IPS DF 4.7 (cell line): ENCODE results near the gene KRT36.

ENCODE experiments used
- DNase-seq: peaks from one replicate; pipeline ENCODE4 v3.0.0-alpha.2; 2013; ENCODE audit warnings: low spot score; ENCODE audit errors: extremely low read depth

Gene KRT36

DNA sequence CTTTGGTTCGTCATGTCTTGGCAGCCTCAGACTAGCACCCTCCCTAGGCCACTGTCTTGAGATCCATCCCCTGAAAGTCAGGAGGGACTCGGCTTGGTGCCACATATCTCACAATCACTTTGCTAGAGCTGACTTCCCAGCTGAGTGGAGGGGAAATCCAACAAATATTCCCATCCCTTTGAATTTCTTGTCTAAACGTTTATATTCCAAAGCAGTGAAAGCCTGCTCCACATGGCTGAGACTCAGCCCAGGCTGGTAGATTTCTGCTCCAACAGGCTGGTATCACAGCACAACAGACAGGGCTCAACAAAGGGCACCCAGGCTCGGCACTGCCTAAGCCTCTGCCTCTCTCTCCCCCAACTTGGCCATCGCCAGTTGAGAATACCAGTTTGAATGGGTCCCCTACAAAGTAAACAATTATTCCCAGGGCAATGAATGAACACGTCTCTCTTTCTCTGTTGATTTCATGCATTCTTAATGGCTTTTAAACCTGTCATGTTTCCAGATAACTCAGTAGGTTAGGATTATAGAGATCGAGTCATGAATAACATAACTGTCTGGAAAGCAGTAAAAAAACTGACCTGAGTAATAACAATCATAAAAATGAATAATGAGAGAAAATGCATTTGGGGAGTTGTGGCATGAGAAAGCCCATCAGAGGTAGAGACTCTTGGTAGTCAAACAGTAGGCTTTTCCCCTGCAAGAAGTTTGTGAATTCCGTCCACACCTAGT, 14.7 kb upstream of the KRT36 start:
- DNase-seq, result no peak

DNA sequence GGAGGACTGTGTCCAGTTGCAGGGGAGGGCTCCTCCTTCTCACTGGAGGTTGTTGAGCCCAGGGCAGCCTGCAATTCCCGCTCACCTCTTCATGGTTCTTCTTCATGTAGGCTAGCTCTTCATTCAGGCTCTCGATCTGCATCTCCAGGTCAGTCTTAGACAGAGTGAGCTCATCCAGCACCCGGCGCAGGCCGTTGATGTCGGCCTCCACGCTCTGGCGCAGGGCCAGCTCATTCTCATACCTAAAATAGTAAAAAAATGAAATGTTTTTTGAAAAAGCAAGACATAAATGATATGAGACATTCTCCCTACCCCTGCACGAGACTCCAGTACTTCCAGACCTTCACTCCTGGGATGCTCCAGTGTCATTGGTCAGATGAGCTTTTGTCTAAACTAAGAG, 13.5 kb upstream of the KRT36 start:
- no peak for DNase-seq

DNA sequence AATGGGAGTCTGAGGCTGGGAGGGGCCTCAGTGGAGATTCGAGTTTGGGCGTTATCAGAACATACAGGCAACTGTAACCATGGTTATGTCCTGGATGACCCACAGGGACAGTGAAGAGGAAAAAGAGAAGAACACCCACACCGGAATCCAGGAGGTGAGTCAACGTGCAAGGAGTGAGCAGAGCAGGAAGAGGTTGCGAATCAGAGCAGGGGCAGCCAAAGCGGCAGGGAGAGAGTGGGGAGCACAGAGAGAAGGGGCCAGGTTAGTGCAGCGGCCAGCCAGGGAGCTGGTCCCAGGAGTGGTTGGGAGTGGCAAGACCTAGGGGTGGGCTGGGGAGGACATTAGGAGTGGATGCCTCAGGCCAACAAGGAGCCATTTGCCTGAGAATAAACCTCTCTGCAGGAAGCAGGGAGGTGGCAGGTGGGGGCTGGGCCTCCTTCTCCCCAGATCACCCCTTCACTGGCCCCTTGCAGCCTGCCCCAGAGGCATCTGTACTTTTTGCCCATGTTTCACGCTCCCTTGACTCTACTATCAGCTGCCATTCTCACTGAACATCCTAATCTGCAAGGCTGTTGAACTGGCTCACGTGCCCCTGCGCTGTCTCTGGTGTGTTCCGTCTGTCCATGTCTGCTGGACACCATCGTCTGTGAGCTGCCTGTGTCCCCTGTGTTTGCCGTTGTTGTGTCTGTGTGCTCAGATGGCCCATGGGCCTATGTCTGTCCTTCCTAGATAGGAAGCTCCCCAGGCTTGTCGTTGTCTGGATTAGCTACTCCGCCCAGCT, 10.6 kb upstream of the KRT36 start:
- no peak for DNase-seq

DNA sequence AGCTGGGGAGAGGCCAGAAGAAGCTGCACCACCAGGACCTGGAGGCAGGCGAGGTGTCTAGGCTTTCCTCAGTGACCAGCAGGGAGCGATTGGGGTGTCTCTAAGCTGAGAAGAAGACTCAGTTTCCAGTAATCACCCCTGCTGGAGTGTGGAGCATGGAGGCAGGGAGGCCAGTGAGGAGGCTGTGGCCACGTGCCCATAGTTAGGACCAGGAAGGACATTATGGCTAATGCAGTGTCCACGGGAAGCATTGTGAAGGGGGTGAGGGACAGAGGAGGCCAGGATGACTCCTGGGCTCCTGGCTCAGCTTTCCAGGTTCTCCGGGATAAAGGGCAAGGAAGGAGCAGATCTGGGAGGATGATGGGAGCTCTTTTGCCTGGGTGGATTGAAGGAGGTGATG, 10.0 kb upstream of the KRT36 start:
- DNase-seq, result no peak

DNA sequence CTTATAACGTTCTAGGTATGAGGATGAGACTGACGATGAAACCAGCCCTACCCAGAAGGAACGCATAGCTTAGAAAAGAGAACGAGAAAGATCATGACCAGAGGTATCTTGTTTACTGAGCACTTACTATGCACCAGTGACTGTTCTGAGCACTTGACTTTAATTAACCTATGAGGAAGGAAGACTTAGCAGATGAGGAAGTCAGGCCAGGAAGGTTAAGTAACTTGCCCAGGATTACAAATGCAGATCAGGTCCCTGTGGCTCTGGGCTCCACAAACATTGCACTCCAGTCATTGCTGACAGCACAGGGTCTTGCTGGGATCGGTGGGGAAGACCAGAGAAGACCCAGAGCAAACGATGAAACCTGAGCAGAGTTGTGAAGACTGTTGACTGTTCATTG, 8.6 kb upstream of the KRT36 start:
- no peak for DNase-seq

- DNase-seq, result no peak
These were observed 7.2 kb upstream of the KRT36 start for GRCh38 chr17:41496803-41497484.

- DNase-seq, result no peak
These were observed 4.8 kb upstream of the KRT36 start for GRCh38 chr17:41494524-41494923.

DNA sequence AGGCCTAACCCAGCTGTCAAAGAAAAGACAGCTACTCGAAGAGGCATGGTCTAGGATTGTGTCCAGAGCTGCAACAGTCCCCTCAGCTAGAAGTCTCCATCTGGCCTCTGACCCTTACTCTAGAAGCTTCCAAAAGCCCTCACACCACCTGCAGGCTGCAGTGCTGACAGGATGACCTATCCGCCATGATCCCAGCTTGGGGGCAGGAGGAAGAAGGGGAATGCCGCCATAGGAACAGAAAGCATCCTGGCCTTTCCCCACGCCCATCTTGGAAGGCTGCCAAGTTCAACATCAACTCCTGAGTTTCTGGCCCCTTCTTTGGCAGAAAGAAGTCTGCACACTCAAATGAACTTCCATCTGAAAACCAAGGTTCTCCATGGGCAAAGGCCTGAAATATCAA, 3.1 kb upstream of the KRT36 start:
- DNase-seq, result no peak

- DNase-seq, result no peak
These were observed 2.6 kb upstream of the KRT36 start for GRCh38 chr17:41492351-41492750.

GRCh38 chr17:41491476-41491875, 1.8 kb upstream of the KRT36 start:
- DNase-seq, result no peak

DNA sequence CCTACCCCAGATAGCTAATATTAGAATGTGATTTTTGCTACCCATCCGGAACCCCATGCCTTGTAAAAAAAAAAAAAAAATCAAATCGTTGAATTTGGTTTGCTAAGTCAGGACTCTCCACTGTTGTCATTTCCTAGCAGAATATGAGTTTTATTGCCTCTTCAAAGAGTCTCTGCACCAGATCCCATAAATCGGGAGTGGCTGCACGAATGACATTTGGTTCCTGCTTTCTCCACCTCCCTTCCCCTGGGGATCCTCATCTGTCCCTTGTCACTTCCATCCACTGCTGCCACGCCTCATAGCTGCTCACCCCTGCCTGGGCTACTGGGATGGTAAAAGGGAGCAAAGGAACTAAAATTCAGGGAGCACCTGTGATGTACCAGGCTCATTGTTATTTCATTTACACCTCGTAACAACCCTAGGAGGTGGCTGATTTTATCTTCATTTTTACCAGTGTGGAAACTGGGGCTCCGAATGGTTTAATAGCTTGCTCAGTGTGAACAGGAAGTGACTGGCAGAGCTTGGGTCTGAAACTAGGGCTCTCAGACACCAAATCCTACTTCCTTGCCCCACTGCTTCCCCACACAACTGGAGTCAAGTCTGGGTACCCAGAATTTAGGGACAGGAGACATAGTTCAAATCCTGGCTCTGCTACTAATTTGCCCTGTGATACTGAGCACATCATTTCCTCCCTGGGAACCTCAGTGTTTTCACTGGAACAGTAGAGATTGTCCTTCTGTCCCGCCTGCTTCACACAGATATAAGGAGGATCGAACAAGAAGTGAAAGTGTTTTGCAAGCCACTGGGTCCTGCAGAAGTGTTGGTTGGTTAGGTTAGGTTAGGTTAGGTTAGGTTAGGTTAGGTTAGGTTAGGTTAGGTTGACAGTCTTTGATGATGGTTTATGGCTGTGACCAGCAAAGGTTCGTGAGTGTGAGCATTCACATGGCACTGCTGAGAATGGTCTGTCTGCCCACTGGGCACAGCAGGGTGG, 585 bp upstream of the KRT36 start:
- no peak for DNase-seq

DNA sequence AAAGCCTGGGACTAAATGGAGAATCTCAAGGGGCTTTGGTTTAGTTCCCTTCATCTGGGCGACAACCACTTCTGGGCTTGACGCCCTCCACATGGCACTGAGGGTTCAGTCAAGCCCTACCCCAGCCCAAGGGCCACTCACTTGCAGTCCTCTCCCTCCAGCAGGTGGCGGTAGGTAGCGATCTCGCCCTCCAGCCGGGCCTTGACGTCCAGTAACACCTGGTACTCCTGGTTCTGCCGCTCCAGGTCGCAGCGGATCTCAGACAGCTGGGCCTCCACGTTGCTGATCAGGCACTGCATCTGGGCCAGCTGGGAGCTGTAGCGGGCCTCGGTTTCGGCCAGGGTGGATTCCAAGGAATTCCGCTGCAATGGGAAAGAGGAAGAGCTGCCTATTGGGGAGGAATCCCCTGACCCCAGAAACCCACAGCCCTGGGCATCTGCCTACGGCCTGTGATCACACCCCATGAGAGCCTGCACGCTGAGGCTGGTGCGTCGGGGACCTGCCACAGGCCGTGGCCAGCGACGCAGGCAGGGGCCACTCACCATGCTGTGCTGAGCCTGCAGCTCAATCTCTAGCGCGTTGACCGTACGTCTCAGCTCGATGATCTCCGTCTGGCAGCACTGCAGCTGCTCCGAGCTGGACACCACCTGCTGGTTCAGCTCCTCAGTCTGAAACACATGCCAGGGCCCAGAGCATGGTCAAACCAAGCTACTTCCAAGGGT, 2.7 kb downstream of the KRT36 start:
- peak; percentile 49 for DNase-seq

GRCh38 chr17:41486316-41486715, 3.4 kb downstream of the KRT36 start:
- no peak for DNase-seq

GRCh38 chr17:41484920-41485904, 4.5 kb downstream of the KRT36 start:
- DNase-seq, result no peak

GRCh38 chr17:41483991-41484826, 5.5 kb downstream of the KRT36 start:
- DNase-seq, result no peak

DNA sequence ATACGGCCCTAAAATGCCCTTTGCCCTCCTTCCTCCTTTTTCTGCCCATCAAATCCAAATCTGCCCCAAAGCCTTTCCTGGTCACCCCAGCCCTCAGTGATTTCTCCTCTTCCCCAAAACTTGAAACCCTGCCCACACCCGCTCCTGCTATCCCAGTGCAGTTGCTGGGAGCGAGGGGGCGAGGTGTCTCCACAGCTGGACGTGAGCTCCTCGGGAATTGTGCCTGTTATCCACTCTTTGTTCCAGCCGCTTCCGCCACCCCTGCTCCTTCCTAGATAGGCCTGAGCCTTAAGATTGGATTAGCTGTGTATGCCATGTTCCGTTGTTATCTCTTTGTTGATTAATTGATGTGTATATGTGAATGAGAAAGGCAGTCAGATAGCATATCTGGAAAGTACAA, 6.2 kb downstream of the KRT36 start:
- DNase-seq, result no peak

- no peak for DNase-seq
These were observed 8.7 kb downstream of the KRT36 start, which contains the start of gene KRT35 for GRCh38 chr17:41481036-41481435. Gene KRT35, minus strand, starts transcription at chr17:41481151. Its CDS starts 54 bp downstream, at chr17:41481097.

- DNase-seq, result no peak
These were observed 9.1 kb downstream of the KRT36 start for GRCh38 chr17:41480581-41480980.
